ENCODE results near the gene NUP93.

GRCh38 chr16:56716761-56717160, 13.2 kb upstream of the NUP93 start:
- TF ChIP-seq CTCF (optimal IDR thresholded peaks at IDR 0.05 in 1 of 3, IDR thresholded peaks at IDR 0.05 in 1 of 3, conservative IDR thresholded peaks at IDR 0.05 in 1 of 3; ENCODE audit: extremely low read depth in 1 of 3, insufficient read depth in 2 of 3, low read length in 3 of 3) (no peak), EZH2 (IDR thresholded peaks at IDR 0.05; ENCODE audit: low read length) (no peak)

All from keratinocyte (primary cell).